ENCODE data around the gene DPP10.

Gene DPP10

GRCh38 chr2:115327061-115327460, 884.6 kb downstream of the DPP10 start:
- H3K79me2 ChIP-seq (ENCODE audit: insufficient read depth, low read length) = no peaks in the 10 kb centered on the region
- H3K9me3 ChIP-seq (ENCODE audit: insufficient read depth, low read length, severe bottlenecking) = no peaks in the 10 kb centered on the region
- TF ChIP-seq, protein P1, sequence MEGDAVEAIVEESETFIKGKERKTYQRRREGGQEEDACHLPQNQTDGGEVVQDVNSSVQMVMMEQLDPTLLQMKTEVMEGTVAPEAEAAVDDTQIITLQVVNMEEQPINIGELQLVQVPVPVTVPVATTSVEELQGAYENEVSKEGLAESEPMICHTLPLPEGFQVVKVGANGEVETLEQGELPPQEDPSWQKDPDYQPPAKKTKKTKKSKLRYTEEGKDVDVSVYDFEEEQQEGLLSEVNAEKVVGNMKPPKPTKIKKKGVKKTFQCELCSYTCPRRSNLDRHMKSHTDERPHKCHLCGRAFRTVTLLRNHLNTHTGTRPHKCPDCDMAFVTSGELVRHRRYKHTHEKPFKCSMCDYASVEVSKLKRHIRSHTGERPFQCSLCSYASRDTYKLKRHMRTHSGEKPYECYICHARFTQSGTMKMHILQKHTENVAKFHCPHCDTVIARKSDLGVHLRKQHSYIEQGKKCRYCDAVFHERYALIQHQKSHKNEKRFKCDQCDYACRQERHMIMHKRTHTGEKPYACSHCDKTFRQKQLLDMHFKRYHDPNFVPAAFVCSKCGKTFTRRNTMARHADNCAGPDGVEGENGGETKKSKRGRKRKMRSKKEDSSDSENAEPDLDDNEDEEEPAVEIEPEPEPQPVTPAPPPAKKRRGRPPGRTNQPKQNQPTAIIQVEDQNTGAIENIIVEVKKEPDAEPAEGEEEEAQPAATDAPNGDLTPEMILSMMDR (IDR thresholded peaks at IDR 0.05; ENCODE audit: borderline replicate concordance, extremely low read depth, low read length, poor library complexity, severe bottlenecking) = no peak
- TF ChIP-seq EZH2 (IDR thresholded peaks at IDR 0.05; ENCODE audit: borderline replicate concordance, low read depth, low read length, severe bottlenecking) = no peak
- no peaks in the 10 kb centered on the region for H3K27me3 ChIP-seq (ENCODE audit: insufficient read depth, low read length, poor library complexity)
- H3K4me1 ChIP-seq (ENCODE audit: insufficient read depth, low read length) = no peaks in the 10 kb centered on the region
- H3K4me2 ChIP-seq (ENCODE audit: insufficient read depth, low read length) = no peak overlapping the region
- H3K36me3 ChIP-seq (ENCODE audit: insufficient read depth, low read length) = no peaks in the 10 kb centered on the region
- no peak overlapping the region for H3K4me3 ChIP-seq (ENCODE audit: low read depth in 1 of 2, low read length in 2 of 2)
- ATAC-seq (ENCODE audit: insufficient read depth, low read depth) (no peak), DNase-seq (no peak)
- H4K20me1 ChIP-seq (ENCODE audit: insufficient read depth, low read length) = no peaks in the 10 kb centered on the region
- H2AFZ ChIP-seq (ENCODE audit: low read depth, low read length) = no peak overlapping the region
- no peak overlapping the region for H3K27ac ChIP-seq (ENCODE audit: low read length)
- no peak overlapping the region for H3K9ac ChIP-seq (ENCODE audit: low read depth, low read length)

- Histone ChIP-seq H3K9me3 (ENCODE audit: insufficient read depth, low read length, severe bottlenecking) (peaks cover 2% of the 10 kb centered on the region), H3K4me2 (ENCODE audit: insufficient read depth, low read length) (no peak overlapping the region), H4K20me1 (ENCODE audit: insufficient read depth, low read length) (no peaks in the 10 kb centered on the region), H3K36me3 (ENCODE audit: insufficient read depth, low read length) (no peaks in the 10 kb centered on the region), H3K4me1 (ENCODE audit: insufficient read depth, low read length) (no peaks in the 10 kb centered on the region), H2AFZ (ENCODE audit: low read depth, low read length) (no peak overlapping the region), H3K4me3 (ENCODE audit: low read depth in 1 of 2, low read length in 2 of 2) (no peak overlapping the region), H3K27me3 (ENCODE audit: insufficient read depth, low read length, poor library complexity) (no peaks in the 10 kb centered on the region), H3K27ac (ENCODE audit: low read length) (no peak overlapping the region), H3K9ac (ENCODE audit: low read depth, low read length) (no peak overlapping the region), H3K79me2 (ENCODE audit: insufficient read depth, low read length) (no peaks in the 10 kb centered on the region)
- TF ChIP-seq, protein P1 (IDR thresholded peaks at IDR 0.05; ENCODE audit: borderline replicate concordance, extremely low read depth, low read length, poor library complexity, severe bottlenecking) = no peak
- TF ChIP-seq EZH2 (IDR thresholded peaks at IDR 0.05; ENCODE audit: borderline replicate concordance, low read depth, low read length, severe bottlenecking) = no peak
- ATAC-seq (ENCODE audit: insufficient read depth, low read depth) (no peak), DNase-seq (no peak)
These were observed 917.1 kb downstream of the DPP10 start for GRCh38 chr2:115359550-115359949.

DNA sequence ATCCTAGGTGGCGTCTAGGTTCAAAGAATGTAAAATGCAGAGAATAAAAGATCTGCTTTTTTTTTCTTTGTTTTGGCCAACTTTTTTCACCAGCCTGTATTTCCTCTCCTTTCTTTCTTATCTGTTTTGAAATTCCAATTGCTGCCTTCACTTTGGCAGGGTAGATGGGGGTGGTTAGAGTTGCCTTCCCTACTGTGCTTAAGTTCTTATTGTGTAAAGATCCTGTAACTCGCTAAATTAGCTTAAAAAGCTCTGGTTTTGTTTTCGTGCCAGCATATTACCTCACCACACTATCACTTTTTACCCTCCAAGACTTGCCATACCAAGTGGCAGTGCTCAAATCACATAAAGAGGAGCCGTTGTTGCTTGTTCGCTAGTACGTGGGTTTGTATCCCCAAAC, 921.7 kb downstream of the DPP10 start:
- Histone ChIP-seq H3K27ac (ENCODE audit: low read length) (no peak overlapping the region), H3K4me1 (ENCODE audit: insufficient read depth, low read length) (no peaks in the 10 kb centered on the region), H3K4me2 (ENCODE audit: insufficient read depth, low read length) (no peak overlapping the region), H3K27me3 (ENCODE audit: insufficient read depth, low read length, poor library complexity) (no peaks in the 10 kb centered on the region), H3K36me3 (ENCODE audit: insufficient read depth, low read length) (no peaks in the 10 kb centered on the region), H4K20me1 (ENCODE audit: insufficient read depth, low read length) (no peaks in the 10 kb centered on the region), H2AFZ (ENCODE audit: low read depth, low read length) (no peak overlapping the region), H3K9me3 (ENCODE audit: insufficient read depth, low read length, severe bottlenecking) (peaks cover 3% of the 10 kb centered on the region), H3K4me3 (ENCODE audit: low read depth in 1 of 2, low read length in 2 of 2) (no peak overlapping the region), H3K79me2 (ENCODE audit: insufficient read depth, low read length) (no peaks in the 10 kb centered on the region), H3K9ac (ENCODE audit: low read depth, low read length) (no peak overlapping the region)
- no peak for ATAC-seq (ENCODE audit: insufficient read depth, low read depth)
- DNase-seq = no peak
- TF ChIP-seq, protein P1 (IDR thresholded peaks at IDR 0.05; ENCODE audit: borderline replicate concordance, extremely low read depth, low read length, poor library complexity, severe bottlenecking) = no peak
- TF ChIP-seq EZH2 (IDR thresholded peaks at IDR 0.05; ENCODE audit: borderline replicate concordance, low read depth, low read length, severe bottlenecking) = no peak

- no peak overlapping the region for H3K4me3 ChIP-seq (ENCODE audit: low read depth in 1 of 2, low read length in 2 of 2)
- no peak overlapping the region for H3K27ac ChIP-seq (ENCODE audit: low read length)
- no peak overlapping the region for H3K4me2 ChIP-seq (ENCODE audit: insufficient read depth, low read length)
- DNase-seq (no peak), ATAC-seq (ENCODE audit: insufficient read depth, low read depth) (no peak)
- H4K20me1 ChIP-seq (ENCODE audit: insufficient read depth, low read length) = no peaks in the 10 kb centered on the region
- no peaks in the 10 kb centered on the region for H3K36me3 ChIP-seq (ENCODE audit: insufficient read depth, low read length)
- H3K4me1 ChIP-seq (ENCODE audit: insufficient read depth, low read length) = no peaks in the 10 kb centered on the region
- H3K27me3 ChIP-seq (ENCODE audit: insufficient read depth, low read length, poor library complexity) = no peaks in the 10 kb centered on the region
- peaks cover 16% of the 10 kb centered on the region for H3K9me3 ChIP-seq (ENCODE audit: insufficient read depth, low read length, severe bottlenecking)
- no peaks in the 10 kb centered on the region for H3K79me2 ChIP-seq (ENCODE audit: insufficient read depth, low read length)
- H2AFZ ChIP-seq (ENCODE audit: low read depth, low read length) = no peak overlapping the region
- TF ChIP-seq, protein P1 (IDR thresholded peaks at IDR 0.05; ENCODE audit: borderline replicate concordance, extremely low read depth, low read length, poor library complexity, severe bottlenecking) = no peak
- no peak for TF ChIP-seq EZH2 (IDR thresholded peaks at IDR 0.05; ENCODE audit: borderline replicate concordance, low read depth, low read length, severe bottlenecking)
- H3K9ac ChIP-seq (ENCODE audit: low read depth, low read length) = no peak overlapping the region
These were observed 927.0 kb downstream of the DPP10 start for GRCh38 chr2:115369400-115369799.

Measured in DND-41 (cell line).